Endothelial cell of umbilical vein (primary cell): ENCODE measurements around the gene SKOR1. TPM values are rescaled to one million over a fixed set of nuclear protein-coding genes. Genes with fewer than 3 reads are reported as not detected.

Experiments used
- BruUV-seq: library from RNA; stranded (reverse); fragments of 400-500 nt; replicated peaks from 2 replicates; lab custom pipeline; 2021; lab: Mats Ljungman, UMichigan
- CTCF ChIA-PET: fragments of 300-600, 350-600 bp; sonication (Branson Sonifier 250); formaldehyde crosslinking; loops from one replicate; lab custom pipeline; 2021; ENCODE audit warnings: antibody characterized with exemption, inconsistent platforms; lab: Charles Lee
- POLR2A ChIA-PET: fragments of 300-600, 350-600 bp; sonication (Branson Sonifier 250); formaldehyde crosslinking; loops from one replicate; lab custom pipeline; 2021; ENCODE audit warnings: antibody characterized with exemption, inconsistent platforms; lab: Charles Lee
- DNase-seq: peaks from one replicate; pipeline ENCODE4 v3.0.0-alpha.2; 2011; ENCODE audit warnings: low read depth, low spot score
- FAIRE-seq: peaks from 2 replicates; lab custom pipeline; 2011; peaks lifted over from hg19 to GRCh38; lab: Jason Lieb, UNC
- H2AFZ ChIP-seq: 2 replicates; pipeline ENCODE4 v1.6.0; 2012; ENCODE audit warnings: low read depth, low read length, control low read depth, inconsistent platforms
- H3K27ac ChIP-seq: 2 replicates; pipeline ENCODE4 v1.5.1; 2011; ENCODE audit warnings: low read depth, mild to moderate bottlenecking, control low read depth, low read length, moderate library complexity; ENCODE audit not compliant: insufficient read depth
- H3K27me3 ChIP-seq, 2 experiments: 2 replicates each; pipeline versions ENCODE4 v1.6.0 to v1.6.1; 2011; ENCODE audit warnings: low read length in 2 of 2, mixed read lengths in 1 of 2; ENCODE audit not compliant: control insufficient read depth in 2 of 2, insufficient read depth in 2 of 2
- H3K36me3 ChIP-seq, 2 experiments: 2 replicates in 1 of 2; 3 replicates in 1 of 2; pipeline ENCODE4 v1.5.1; 2011; ENCODE audit warnings: low read length in 2 of 2, mild to moderate bottlenecking in 1 of 2, moderate library complexity in 1 of 2; ENCODE audit not compliant: control insufficient read depth in 2 of 2, insufficient read depth in 2 of 2; ENCODE audit errors: extremely low read depth in 1 of 2
- H3K4me1 ChIP-seq: 3 replicates; pipeline ENCODE4 v1.5.1; 2011; ENCODE audit warnings: mild to moderate bottlenecking, low read length; ENCODE audit not compliant: control insufficient read depth, insufficient read depth; ENCODE audit errors: extremely low read depth
- H3K4me2 ChIP-seq: 2 replicates; pipeline ENCODE4 v1.6.1; 2011; ENCODE audit warnings: low read length, control low read depth, mixed read lengths; ENCODE audit not compliant: insufficient read depth
- H3K4me3 ChIP-seq, 3 experiments: fragments of 200-600 bp in 1 of 3; sonication (generic), shearing (Covaris generic) in 1 of 3; replicated peaks in 1 of 3; 2 replicates each; pipeline ENCODE4 v1.5.1; 2011 to 2016; ENCODE audit warnings: control low read depth in 3 of 3, low read length in 3 of 3, mild to moderate bottlenecking in 2 of 3, inconsistent platforms in 1 of 3, low read depth in 1 of 3, moderate library complexity in 1 of 3; ENCODE audit not compliant: insufficient read depth in 1 of 3
- H3K79me2 ChIP-seq: 2 replicates; pipeline ENCODE4 v1.6.0; 2012; ENCODE audit warnings: low read length, inconsistent platforms; ENCODE audit not compliant: control insufficient read depth, insufficient read depth
- H3K9ac ChIP-seq: replicated peaks from 2 replicates; pipeline ENCODE3; 2011; ENCODE audit warnings: low read length, control low read depth; ENCODE audit not compliant: insufficient read depth; ENCODE audit errors: extremely low read depth
- H3K9me1 ChIP-seq: replicated peaks from 3 replicates; pipeline ENCODE4 v1.6.0; 2011; ENCODE audit warnings: mild to moderate bottlenecking, low read length; ENCODE audit not compliant: control insufficient read depth, insufficient read depth; ENCODE audit errors: extremely low read depth
- H3K9me3 ChIP-seq: replicated peaks from 2 replicates; pipeline ENCODE4 v1.5.1; 2012; ENCODE audit warnings: low read length, inconsistent platforms; ENCODE audit not compliant: control insufficient read depth, insufficient read depth
- H4K20me1 ChIP-seq: replicated peaks from 2 replicates; pipeline ENCODE3; 2011; ENCODE audit warnings: mild to moderate bottlenecking, low read length; ENCODE audit not compliant: control insufficient read depth, insufficient read depth; ENCODE audit errors: extremely low read depth
- CTCF ChIP-seq, 2 donors: IDR thresholded peaks; 1 replicate in 1 of 2; 2 replicates in 1 of 2; pipeline ENCODE4 v1.5.1; 2011; ENCODE audit warnings: low read length in 2 of 2, mild to moderate bottlenecking in 2 of 2, moderate library complexity in 2 of 2, control low read depth in 1 of 2, inconsistent platforms in 1 of 2, low read depth in 1 of 2; ENCODE audit not compliant: insufficient read depth in 1 of 2; ENCODE audit errors: extremely low read depth in 1 of 2
- GATA2 ChIP-seq: IDR thresholded peaks from 2 replicates; pipeline ENCODE4 v1.7.0; 2011; ENCODE audit warnings: low read depth, mild to moderate bottlenecking, moderate library complexity, mixed read lengths, low read length; ENCODE audit not compliant: insufficient read length, insufficient read depth
- JUN ChIP-seq: IDR thresholded peaks from 2 replicates; pipeline ENCODE4 v1.6.1; 2011; ENCODE audit warnings: borderline replicate concordance, low read depth; ENCODE audit not compliant: insufficient read length, insufficient read depth
- MAX ChIP-seq: IDR thresholded peaks from 2 replicates; pipeline ENCODE4 v1.6.1; 2011; ENCODE audit not compliant: insufficient read depth, insufficient read length
- MYC ChIP-seq: IDR thresholded peaks from one replicate; pipeline ENCODE4 v1.6.1; 2011; ENCODE audit warnings: mild to moderate bottlenecking, low read depth, low read length
- POLR2A ChIP-seq: IDR thresholded peaks from 2 replicates; pipeline ENCODE4 v1.6.1; 2012; ENCODE audit warnings: low read depth, mild to moderate bottlenecking, control low read depth, low read length
- dilution Hi-C: fragments of 300-500 bp; cut with MboI; formaldehyde crosslinking; loops from one replicate; pipeline ENCODE4 v1.15.0; 2019; ENCODE audit warnings: low sequenced_read_pairs; ENCODE audit not compliant: extremely low pct_ligation_motif_present
- intact Hi-C: fragments of 100-400 bp; cut with micrococcal nuclease; formaldehyde crosslinking; loops from one replicate; pipeline ENCODE4 v1.10.0; 2022
- polyA plus RNA-seq, 4 experiments: library from polyadenylated mRNA; depleted of rRNA in 3 of 4; stranded (reverse) in 3 of 4; unstranded in 1 of 4; fragments of >200 nt; gene quantifications; 2 replicates each; pipeline versions ENCODE4 v1.2.1 to v1.2.3, GENCODE V29; 2011 to 2012; ENCODE audit warnings: missing spikeins in 1 of 4
- total RNA-seq: library from RNA; stranded (reverse); gene quantifications from 2 replicates; pipeline ENCODE4 v1.2.3, GENCODE V29; 2021

SKOR1 gene
- total and polyA plus RNA-seq, 2 donors (not counting 3 experiments of a cell fraction or from before 2014, with no cell fraction given) = 0.06 to 0.15 TPM

DNA sequence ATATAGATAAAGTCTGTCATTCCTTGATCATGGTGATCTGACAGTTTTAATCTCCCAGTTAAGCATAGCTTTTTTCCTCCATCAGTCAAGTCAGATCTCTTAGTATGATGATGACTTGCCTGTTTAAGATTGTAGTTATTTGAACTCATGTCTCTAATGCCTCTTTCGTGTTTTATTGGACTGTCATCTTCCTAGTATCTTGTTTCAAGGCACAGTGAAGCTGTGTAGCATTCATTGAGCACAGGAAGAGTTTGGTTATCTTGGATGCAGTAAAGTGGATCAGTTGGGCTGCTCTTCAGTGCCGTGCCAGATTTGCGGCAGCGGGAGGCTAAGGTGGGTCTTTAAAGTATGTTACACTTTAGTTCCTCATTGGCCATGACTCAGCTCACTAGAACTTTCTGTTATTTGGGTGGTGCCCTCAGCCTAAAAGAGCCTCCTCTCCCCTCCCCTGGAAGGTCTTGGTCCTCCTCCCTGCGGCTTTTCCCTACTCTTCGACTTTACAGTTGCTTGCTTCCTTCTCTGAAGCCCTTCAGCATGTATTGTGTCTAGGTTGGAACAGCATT, 45.7 kb upstream of the SKOR1 start:
- BruUV-seq = no TSS peak
- dilution Hi-C loops (no loop called here), intact Hi-C loops (no loop called here)
- DNase-seq (no peak), FAIRE-seq (no peak)
- Histone ChIP-seq H3K79me2 (no peaks in the 10 kb centered on the region), H3K4me1 (no peaks in the 10 kb centered on the region), H3K36me3 (peaks cover 0 to 5% of the 10 kb centered on the region in 2 experiments), H2AFZ (no peak overlapping the region), H3K9me1 (no peaks in the 10 kb centered on the region), H3K9me3 (no peaks in the 10 kb centered on the region), H3K9ac (no peak overlapping the region), H3K4me2 (no peak overlapping the region), H3K4me3 (no peak overlapping the region), H3K27me3 (no peaks in the 10 kb centered on the region), H3K27ac (no peak overlapping the region), H4K20me1 (no peaks in the 10 kb centered on the region)
- CTCF ChIA-PET = no interaction called here
- no peak for TF ChIP-seq MAX
- TF ChIP-seq GATA2 = no peak
- TF ChIP-seq POLR2A = no peak
- TF ChIP-seq CTCF (IDR thresholded peaks at IDR 0.05; ENCODE audit: extremely low read depth in 1 of 2, insufficient read depth in 1 of 2, low read depth in 1 of 2, low read length in 2 of 2) = no peak
- no peak for TF ChIP-seq MYC
- TF ChIP-seq JUN = no peak
- POLR2A ChIA-PET = no interaction called here
